Ectodermal cell (in vitro differentiated cells): ENCODE measurements around the gene MEI1.

ENCODE experiments used
- H3K27ac ChIP-seq: 2 replicates; pipeline ENCODE4 v1.7.0; 2013; ENCODE audit warnings: mild to moderate bottlenecking, low read depth, low read length; ENCODE audit not compliant: insufficient read depth, poor library complexity, severe bottlenecking
- H3K27me3 ChIP-seq: 2 replicates; pipeline ENCODE4 v1.7.0; 2013; ENCODE audit warnings: mild to moderate bottlenecking, low read length; ENCODE audit not compliant: insufficient read depth, control insufficient read depth, poor library complexity, severe bottlenecking
- H3K36me3 ChIP-seq: one replicate; pipeline ENCODE4 v1.7.0; 2013; ENCODE audit warnings: low read length; ENCODE audit not compliant: control insufficient read depth, insufficient read depth
- H3K4me1 ChIP-seq: one replicate; pipeline ENCODE4 v1.7.0; 2013; ENCODE audit warnings: low read length; ENCODE audit not compliant: control insufficient read depth, insufficient read depth
- H3K4me3 ChIP-seq: 2 replicates; pipeline ENCODE4 v1.7.0; 2013; ENCODE audit warnings: low read depth, low read length, control low read depth; ENCODE audit not compliant: insufficient read depth
- H3K9me3 ChIP-seq: 2 replicates; pipeline ENCODE4 v1.7.0; 2013; ENCODE audit warnings: mild to moderate bottlenecking, low read length, moderate library complexity; ENCODE audit not compliant: control insufficient read depth
- WGBS, 2 experiments: methylation state at CpG; one replicate each; pipeline ENCODE4 v1.1.7; 2013; ENCODE audit warnings: missing lambda C conversion rate in 2 of 2; 5-methylcytosine and 5-hydroxymethylcytosine counted together

The MEI1 gene

DNA sequence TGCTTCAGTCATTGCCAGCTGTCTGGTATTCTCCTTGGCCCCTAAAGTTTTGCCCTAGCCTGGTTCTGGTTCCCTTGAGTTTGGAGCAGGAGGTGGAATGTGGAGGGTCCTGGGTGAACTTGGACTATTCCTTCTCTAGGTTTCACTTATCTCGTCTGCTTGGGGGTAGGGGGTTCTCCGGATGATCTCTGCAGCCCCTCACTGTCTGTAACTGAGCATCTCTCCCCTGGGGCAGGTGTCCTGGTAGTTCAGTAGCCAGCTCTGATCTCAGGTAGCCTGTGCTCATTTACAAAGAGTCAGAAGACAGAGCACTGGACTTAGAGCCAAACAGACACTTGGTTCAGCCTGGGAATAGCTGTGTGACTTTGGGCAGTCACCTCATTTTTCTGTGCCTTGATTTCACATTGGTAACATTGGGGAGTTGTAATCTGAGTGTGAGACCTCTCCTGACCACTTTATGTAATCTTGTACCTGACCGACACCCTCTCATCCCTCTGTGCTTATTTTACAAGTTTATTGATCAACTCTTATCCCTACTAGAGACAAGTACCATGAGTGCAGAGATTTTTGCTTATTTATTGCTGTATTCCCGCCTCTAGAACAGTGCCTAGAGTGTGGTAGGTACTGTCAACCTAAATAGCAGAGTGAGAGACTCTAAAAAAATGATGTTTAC lies 102.0 kb downstream of the MEI1 start:
- H3K27ac ChIP-seq: no peak overlapping the region

DNA sequence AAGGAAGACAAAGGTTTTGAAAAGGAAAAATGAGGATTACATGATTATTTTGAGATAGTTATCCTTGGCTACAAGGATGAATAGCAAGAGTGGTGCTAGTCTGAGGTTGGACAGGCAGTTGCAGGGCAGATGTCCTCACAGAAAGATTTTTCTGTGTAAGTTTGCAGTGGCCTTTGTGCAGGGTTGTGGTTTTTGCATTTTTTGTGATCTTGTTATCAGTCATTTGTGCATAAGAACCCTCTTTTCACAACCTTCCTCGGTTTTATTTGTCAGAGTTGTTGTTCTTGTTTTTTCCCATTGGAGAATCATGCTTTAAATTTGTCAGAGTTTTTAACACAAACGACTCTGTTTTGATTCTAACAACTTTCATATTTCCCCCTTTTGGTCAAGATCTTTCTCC lies 102.6 kb downstream of the MEI1 start:
- Histone ChIP-seq H3K4me1 (peaks cover 16% of the 10 kb centered on the region), H3K27ac (no peak overlapping the region), H3K27me3 (peaks cover 6% of the 10 kb centered on the region), H3K9me3 (no peaks in the 10 kb centered on the region), H3K36me3 (no peaks in the 10 kb centered on the region), H3K4me3 (no peak overlapping the region)
- WGBS, 2 experiments: 87 to 91% methylated on average over 2 of the region's 2 CpGs

More for the DNA sequence above, 102.0 kb downstream of the MEI1 start:
- Histone ChIP-seq H3K9me3 (no peaks in the 10 kb centered on the region), H3K4me1 (peaks cover 16% of the 10 kb centered on the region), H3K27me3 (peaks cover 6% of the 10 kb centered on the region), H3K36me3 (no peaks in the 10 kb centered on the region), H3K4me3 (peak overlapping the region; percentile 90)
- WGBS, 2 experiments: 38 to 40% methylated on average over 4 of the region's 4 CpGs

DNA sequence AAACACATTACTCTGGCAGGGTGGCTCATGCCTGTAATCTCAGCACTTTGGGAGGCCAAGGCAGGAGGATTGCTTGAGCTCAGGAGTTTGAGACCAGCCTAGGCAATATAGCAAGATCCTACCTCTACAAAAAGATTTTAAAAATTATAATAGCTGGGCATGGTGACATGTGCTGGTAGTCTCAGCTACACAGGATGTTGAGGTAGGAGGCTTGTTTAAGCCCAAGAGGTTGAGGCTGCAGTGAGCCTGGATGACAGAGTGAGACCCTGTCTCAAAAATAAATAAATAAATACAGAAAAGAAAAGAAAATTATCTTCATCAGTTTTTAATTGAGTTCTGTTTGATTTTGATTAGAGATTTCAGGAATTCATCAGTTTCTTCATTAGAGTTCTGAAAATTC lies 106.3 kb downstream of the MEI1 start:
- peaks cover 4% of the 10 kb centered on the region for H3K4me1 ChIP-seq
- no peak overlapping the region for H3K4me3 ChIP-seq
- no peak overlapping the region for H3K27ac ChIP-seq
- H3K27me3 ChIP-seq: no peaks in the 10 kb centered on the region
- H3K9me3 ChIP-seq: no peaks in the 10 kb centered on the region
- H3K36me3 ChIP-seq: no peaks in the 10 kb centered on the region

DNA sequence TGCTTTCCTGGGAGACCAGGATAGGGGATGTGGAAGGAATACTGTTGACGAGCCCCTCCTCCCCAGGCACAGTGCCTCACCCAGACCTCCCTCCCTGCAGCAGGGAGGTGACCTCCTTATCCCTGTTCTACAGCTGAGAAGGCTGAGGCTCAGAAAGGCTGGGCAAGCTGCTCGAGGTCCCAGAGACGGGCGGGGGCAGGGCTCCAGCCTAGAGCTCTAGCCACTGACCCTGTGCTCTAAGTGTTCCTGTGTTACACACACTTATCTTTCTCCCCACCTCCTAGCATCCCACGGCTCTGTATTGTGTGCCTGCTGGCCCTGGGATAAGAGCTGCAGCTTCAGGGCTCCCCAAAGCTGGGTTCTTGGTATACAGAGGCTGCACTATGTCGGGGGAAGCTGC lies 109.1 kb downstream of the MEI1 start:
- Histone ChIP-seq H3K36me3 (no peaks in the 10 kb centered on the region), H3K4me3 (no peak overlapping the region), H3K4me1 (no peaks in the 10 kb centered on the region), H3K27me3 (no peaks in the 10 kb centered on the region), H3K9me3 (no peaks in the 10 kb centered on the region), H3K27ac (no peak overlapping the region)
- 78 to 87% methylated on average over 6 of the region's 6 CpGs for WGBS, 2 experiments

DNA sequence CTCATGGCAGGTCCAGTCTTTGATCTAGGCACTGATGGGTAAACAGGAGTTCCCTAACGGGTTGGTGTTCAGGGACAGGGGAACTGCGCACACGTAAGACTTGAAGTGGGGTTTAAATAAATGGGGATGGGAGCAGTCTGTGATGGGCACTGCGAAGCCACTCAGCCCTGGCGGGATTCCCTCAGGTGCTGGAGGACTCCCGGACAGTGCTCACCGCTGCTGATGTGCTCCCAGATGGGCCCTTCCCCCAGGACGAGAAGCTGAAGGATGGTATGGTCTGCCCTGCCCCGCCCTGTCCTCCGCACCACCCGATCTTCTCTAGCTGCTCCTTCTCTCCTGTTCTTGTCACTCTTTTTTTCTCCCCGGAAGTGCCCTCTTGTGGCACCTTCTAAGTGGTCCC lies 110.7 kb downstream of the MEI1 start:
- Histone ChIP-seq H3K4me3 (no peak overlapping the region), H3K27me3 (no peaks in the 10 kb centered on the region), H3K36me3 (no peaks in the 10 kb centered on the region), H3K4me1 (no peaks in the 10 kb centered on the region), H3K9me3 (no peaks in the 10 kb centered on the region), H3K27ac (no peak overlapping the region)
- WGBS, 2 experiments: 93% methylated on average over 12 of the region's 12 CpGs

DNA sequence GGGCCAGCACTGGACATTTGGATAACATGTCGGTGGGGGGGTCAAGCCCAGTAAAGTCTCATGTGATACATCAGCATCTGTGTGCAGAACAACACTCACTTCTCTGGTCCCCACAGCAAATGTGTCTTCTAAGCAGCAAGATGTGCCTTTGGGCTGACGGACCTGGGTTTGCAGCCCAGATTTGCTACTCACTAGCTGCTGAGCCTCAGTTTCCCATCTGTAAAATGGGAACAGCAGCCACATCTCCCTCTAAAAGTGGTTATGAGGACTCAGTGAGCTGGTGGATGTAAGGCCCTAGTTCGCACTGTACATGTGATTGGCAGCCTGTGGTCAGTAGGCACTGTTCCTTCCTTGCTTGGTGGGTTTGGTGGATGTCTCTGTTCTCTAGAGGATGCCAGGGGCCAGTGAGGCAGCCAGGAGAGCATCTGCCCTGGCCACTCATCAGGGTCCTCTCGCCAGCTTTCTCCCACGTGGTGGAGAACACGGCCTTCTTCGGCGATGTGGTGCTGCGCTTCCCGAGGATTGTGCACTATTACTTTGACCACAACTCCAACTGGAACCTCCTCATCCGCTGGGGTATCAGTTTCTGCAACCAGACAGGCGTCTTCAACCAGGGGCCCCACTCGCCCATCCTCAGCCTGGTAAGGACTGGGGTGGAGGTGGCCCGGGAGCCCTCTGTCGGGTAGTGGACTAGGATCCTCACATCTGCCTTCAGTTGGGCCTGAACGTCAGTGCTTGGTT lies 113.7 kb downstream of the MEI1 start:
- Histone ChIP-seq H3K27ac (no peak overlapping the region), H3K9me3 (no peaks in the 10 kb centered on the region), H3K4me3 (no peak overlapping the region), H3K27me3 (no peaks in the 10 kb centered on the region), H3K36me3 (no peaks in the 10 kb centered on the region), H3K4me1 (no peaks in the 10 kb centered on the region)
- WGBS, 2 experiments: 95 to 97% methylated on average over 16 of the region's 16 CpGs

DNA sequence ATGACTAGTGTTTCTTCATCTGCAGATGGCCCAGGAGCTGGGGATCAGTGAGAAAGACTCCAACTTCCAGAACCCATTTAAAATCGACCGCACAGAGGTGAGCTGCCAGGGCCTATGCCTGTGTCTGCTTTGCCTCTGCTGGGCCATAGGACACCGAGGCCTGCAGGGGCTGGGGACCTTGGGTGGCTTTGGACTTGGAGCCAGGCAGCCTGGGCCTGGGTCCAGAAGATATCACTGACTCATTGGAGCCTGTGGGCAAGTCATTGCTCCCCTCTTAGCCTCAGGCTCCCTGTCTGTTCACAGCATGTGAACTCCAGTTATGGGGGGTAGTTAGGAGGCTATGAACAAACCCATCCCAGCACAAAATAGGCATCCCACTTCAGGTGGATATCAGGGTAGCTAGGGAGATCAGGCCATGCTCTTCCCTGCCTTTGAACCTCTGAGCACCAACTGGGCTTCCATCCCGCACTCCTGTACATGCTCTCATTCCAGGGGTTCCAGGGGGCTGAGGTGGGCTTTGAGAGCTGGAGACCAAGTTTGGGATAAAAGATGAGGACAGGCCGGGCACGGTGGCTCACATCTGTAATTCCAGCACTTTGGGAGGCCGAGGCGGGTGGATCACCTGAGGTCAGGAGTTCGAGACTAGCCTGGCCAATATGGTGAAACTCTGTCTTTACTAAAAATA lies 114.6 kb downstream of the MEI1 start:
- WGBS, 2 experiments: 95% methylated on average over 9 of the region's 9 CpGs
- Histone ChIP-seq H3K4me1 (no peaks in the 10 kb centered on the region), H3K27me3 (no peaks in the 10 kb centered on the region), H3K9me3 (no peaks in the 10 kb centered on the region), H3K36me3 (no peaks in the 10 kb centered on the region), H3K4me3 (no peak overlapping the region), H3K27ac (no peak overlapping the region)

DNA sequence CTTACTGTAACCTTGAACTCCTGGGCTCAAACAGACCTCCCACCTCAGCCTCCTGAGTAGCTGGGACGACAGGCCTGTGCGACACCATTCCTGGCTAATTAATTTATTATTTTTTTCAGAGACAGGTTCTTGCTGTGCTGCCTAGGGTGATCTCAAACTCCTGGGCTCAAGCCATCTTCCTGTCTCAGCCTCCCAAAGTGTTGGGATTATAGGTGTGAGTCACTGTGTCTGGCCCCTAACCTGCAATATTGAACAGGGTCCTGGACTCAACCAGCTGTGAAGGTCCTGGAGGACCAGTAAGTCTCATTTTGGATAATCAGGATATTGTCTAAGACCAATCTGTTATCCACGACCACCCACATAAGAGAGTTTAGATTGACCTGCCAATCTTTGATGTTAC lies 116.4 kb downstream of the MEI1 start:
- no peaks in the 10 kb centered on the region for H3K4me1 ChIP-seq
- WGBS, 2 experiments: 87 to 95% methylated on average over 3 of the region's 3 CpGs
- H3K9me3 ChIP-seq: no peaks in the 10 kb centered on the region
- no peak overlapping the region for H3K4me3 ChIP-seq
- H3K36me3 ChIP-seq: no peaks in the 10 kb centered on the region
- H3K27me3 ChIP-seq: no peaks in the 10 kb centered on the region
- H3K27ac ChIP-seq: no peak overlapping the region

DNA sequence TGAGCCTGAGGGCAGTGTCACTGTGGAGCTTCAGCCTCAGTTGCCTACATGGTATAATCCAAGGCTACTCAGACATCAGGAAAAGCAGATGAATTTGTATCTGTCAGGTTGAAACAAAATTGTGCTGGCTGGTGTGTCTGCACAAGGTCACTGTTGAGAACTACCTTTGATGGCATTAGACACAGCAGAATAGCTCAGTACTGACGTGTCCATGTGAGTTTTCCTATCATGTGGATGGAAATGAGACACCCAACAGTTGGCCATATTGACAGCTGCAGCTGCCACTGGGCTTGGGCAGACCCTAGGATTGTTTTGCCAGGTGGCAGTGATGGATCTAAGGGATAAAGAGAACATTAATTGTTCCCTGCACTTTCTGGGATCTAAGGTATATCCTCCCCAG lies 116.9 kb downstream of the MEI1 start:
- Histone ChIP-seq H3K27ac (no peak overlapping the region), H3K4me3 (no peak overlapping the region), H3K36me3 (no peaks in the 10 kb centered on the region), H3K27me3 (no peaks in the 10 kb centered on the region), H3K9me3 (no peaks in the 10 kb centered on the region), H3K4me1 (no peaks in the 10 kb centered on the region)
- 97 to 98% methylated on average over 1 of the region's 1 CpG for WGBS, 2 experiments

DNA sequence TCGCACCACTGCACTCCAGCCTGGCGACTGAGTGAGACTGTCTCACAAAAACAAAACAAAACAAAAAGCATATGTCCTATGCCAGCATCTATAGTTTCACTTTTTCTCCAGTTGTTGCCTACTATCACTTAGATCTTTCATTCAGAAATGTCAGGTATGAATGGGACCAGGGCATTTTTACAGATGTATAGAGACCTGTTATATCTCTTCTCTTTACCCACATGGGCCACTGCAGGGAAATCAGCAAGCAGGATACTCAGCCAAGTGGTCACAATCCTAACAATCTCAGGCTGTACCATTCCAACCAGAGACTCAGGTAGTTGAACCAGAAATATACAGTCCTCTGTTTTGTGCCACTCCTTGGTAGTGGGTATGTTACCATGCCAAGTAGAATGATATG lies 117.6 kb downstream of the MEI1 start:
- H3K36me3 ChIP-seq: no peaks in the 10 kb centered on the region
- no peaks in the 10 kb centered on the region for H3K9me3 ChIP-seq
- H3K4me1 ChIP-seq: no peaks in the 10 kb centered on the region
- H3K4me3 ChIP-seq: no peak overlapping the region
- H3K27ac ChIP-seq: no peak overlapping the region
- no peaks in the 10 kb centered on the region for H3K27me3 ChIP-seq
- WGBS, 2 experiments: 93 to 97% methylated on average over 2 of the region's 2 CpGs
